ENCODE measurements around the gene DHRS7B. TPM values are rescaled to one million over a fixed set of nuclear protein-coding genes. Genes with fewer than 3 reads are reported as not detected.
A peak's percentile ranks its signal among the peaks of the same experiment; 100 is the strongest.
"Not testable (repeated sequence)": the region's sequence is repeated elsewhere in the genome, so short reads cannot be mapped to it uniquely, and the experiment has no call there.

DHRS7B gene, protein sequence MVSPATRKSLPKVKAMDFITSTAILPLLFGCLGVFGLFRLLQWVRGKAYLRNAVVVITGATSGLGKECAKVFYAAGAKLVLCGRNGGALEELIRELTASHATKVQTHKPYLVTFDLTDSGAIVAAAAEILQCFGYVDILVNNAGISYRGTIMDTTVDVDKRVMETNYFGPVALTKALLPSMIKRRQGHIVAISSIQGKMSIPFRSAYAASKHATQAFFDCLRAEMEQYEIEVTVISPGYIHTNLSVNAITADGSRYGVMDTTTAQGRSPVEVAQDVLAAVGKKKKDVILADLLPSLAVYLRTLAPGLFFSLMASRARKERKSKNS
- total RNA-seq = 10 to 100 TPM in 7 of 8 experiments, 1 to 10 TPM in 1; 8.3 to 49.4 (median 18.3) TPM

- H3K4me3 ChIP-seq = peak within 1 kb of the TSS; percentile 52 to 95 (median 71)
- H3K27ac ChIP-seq = peak within 1 kb of the TSS; percentile 52 to 69
- peaks cover 0 to 3% of the 10 kb centered on the region in 2 donors for H3K4me1 ChIP-seq (replicated peaks in 1 of 2)
- in situ Hi-C loops (cut with MboI; ENCODE audit: low pct_unique_long_range_greater_than_20kb in 2 of 9, low sequenced_read_pairs in 9 of 9, unreplicated experiment in 9 of 9) = loop anchor here in 2 of 9 experiments (25.0 kb wide), 2 partner anchors 110 to 385 kb away; no protein-coding TSS in a partner anchor
- ATAC-seq (replicated peaks in 6 of 8) = peak; percentile 72 to 98 (median 97)
- WGBS, 10 experiments = 0 to 5% (median 0%) methylated on average over 1 to 33 of the region's 66 CpGs; no CpG with 5 or more reads in 1 of the 10 experiments
Measured at GRCh38 chr17:21126645-21127508, at the start of gene DHRS7B. Gene DHRS7B (plus strand): TSS chr17:21126964. CDS start chr17:21126972, 8 bp downstream.

GRCh38 chr17:21077281-21077680, 49.5 kb upstream of the DHRS7B start:
- ATAC-seq (replicated peaks in 6 of 8) = no peak
- H3K4me3 ChIP-seq = no peak overlapping the region
- in situ Hi-C loops (cut with MboI; ENCODE audit: low pct_unique_long_range_greater_than_20kb in 2 of 9, low sequenced_read_pairs in 9 of 9, unreplicated experiment in 9 of 9) = no loop called here
- H3K27ac ChIP-seq = no peak overlapping the region
- H3K4me1 ChIP-seq (replicated peaks in 1 of 2) = peaks cover 22 to 23% of the 10 kb centered on the region in 2 donors
- WGBS, 10 experiments = 0 to 92% (median 76%) methylated on average over 1 to 2 of the region's 2 CpGs; no CpG with 5 or more reads in 2 of the 10 experiments

GRCh38 chr17:21078016-21078780, 48.6 kb upstream of the DHRS7B start:
- peaks cover 19 to 23% of the 10 kb centered on the region in 2 donors for H3K4me1 ChIP-seq (replicated peaks in 1 of 2)
- no peak overlapping the region for H3K4me3 ChIP-seq
- WGBS, 10 experiments = 40 to 93% (median 70%) methylated on average over 2 to 7 of the region's 11 CpGs

DNA sequence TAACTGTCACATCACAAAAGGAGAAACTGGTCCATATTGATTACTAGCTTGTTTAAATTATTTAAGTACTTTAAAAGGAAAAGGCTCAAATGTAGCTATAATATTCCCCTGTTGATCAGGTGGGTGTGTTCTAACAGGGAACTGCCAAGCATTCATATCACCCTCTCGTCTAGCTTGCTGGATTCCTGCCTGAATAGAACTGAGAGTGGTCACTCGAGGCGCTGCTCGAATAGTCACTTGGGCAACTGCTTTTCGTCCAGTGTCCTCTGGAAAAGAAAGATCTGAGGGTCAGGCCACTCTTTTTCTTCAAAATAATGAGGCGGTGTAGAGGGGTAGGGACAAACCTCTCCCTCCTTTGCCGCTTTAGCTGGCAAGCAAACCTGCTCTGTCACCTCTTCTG, 47.6 kb upstream of the DHRS7B start:
- ATAC-seq (replicated peaks in 6 of 8) = no peak
- Histone ChIP-seq H3K4me3 (no peak overlapping the region), H3K4me1 (replicated peaks in 1 of 2) (peaks cover 19 to 23% of the 10 kb centered on the region in 2 donors), H3K27ac (no peak overlapping the region)
- WGBS, 10 experiments = 54 to 76% (median 72%) methylated on average over 1 to 7 of the region's 7 CpGs; no CpG with 5 or more reads in 5 of the 10 experiments
- in situ Hi-C loops (cut with MboI; ENCODE audit: low pct_unique_long_range_greater_than_20kb in 2 of 9, low sequenced_read_pairs in 9 of 9, unreplicated experiment in 9 of 9) = no loop called here

More at GRCh38 chr17:21078016-21078780, 48.6 kb upstream of the DHRS7B start:
- in situ Hi-C loops (cut with MboI; ENCODE audit: low pct_unique_long_range_greater_than_20kb in 2 of 9, low sequenced_read_pairs in 9 of 9, unreplicated experiment in 9 of 9) = no loop called here
- no peak overlapping the region for H3K27ac ChIP-seq
- no peak for ATAC-seq (replicated peaks in 6 of 8)

DNA sequence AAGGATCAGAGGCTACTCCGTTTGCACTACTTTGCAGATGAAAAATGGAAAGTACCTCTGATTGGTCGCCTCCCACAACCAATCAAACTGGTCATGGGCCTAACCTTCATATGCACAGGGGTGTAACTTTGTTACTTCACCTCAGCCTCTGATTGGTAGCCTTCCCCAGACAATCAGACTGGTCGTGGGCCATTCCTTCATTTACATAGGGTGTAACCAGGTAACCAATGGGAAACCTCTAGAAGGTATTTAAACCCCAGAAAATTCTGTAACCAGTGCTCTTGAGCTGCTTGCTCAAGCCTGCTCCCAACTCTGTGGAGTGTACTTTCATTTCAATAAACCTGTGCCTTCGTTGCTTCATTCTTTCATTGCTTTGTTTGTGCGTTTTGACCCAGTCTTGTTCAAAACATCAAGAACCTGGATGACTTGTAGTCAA, 44.7 kb upstream of the DHRS7B start:
- ATAC-seq (replicated peaks in 6 of 8) = peak in 3 of 8 experiments; percentile 31 to 67 (median 46)
- Histone ChIP-seq H3K4me3 (no peak overlapping the region), H3K4me1 (replicated peaks in 1 of 2) (peaks cover 13 to 16% of the 10 kb centered on the region in 2 donors), H3K27ac (no peak overlapping the region)
- WGBS, 10 experiments = 69 to 100% (median 74%) methylated on average over 1 to 4 of the region's 5 CpGs
- in situ Hi-C loops (cut with MboI; ENCODE audit: low pct_unique_long_range_greater_than_20kb in 2 of 9, low sequenced_read_pairs in 9 of 9, unreplicated experiment in 9 of 9) = no loop called here

- H3K4me1 ChIP-seq (replicated peaks in 1 of 2); in situ Hi-C loops (cut with MboI; ENCODE audit: low pct_unique_long_range_greater_than_20kb in 2 of 9, low sequenced_read_pairs in 9 of 9, unreplicated experiment in 9 of 9); H3K4me3 ChIP-seq; ATAC-seq (replicated peaks in 6 of 8); H3K27ac ChIP-seq: not testable (repeated sequence)
- WGBS, 10 experiments = no CpG with 5 or more reads among the region's 1 CpG
Measured at GRCh38 chr17:21085280-21085679, 41.5 kb upstream of the DHRS7B start.

DNA sequence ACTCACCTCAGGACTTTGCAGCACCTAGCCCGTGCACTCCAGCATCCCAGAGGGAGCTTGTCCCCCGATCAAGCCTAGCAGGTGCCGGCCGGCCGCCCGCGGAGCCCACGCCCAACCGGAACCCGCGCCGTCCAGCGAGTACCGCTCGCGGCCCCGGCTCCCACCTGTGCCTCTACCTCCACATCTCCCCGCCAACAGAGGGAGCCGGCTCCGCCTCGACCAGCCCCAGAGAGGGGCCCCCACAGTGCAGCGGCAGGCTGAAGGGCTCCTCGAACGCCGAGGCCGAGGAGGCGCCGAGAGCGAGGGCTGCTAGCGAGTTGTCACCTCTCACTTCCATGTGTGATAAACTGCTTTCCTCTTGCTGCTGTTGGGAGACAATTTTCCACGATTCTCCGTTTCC, 41.1 kb upstream of the DHRS7B start:
- peaks cover 0 to 2% of the 10 kb centered on the region in 2 donors for H3K4me1 ChIP-seq (replicated peaks in 1 of 2)
- in situ Hi-C loops (cut with MboI; ENCODE audit: low pct_unique_long_range_greater_than_20kb in 2 of 9, low sequenced_read_pairs in 9 of 9, unreplicated experiment in 9 of 9) = no loop called here
- WGBS, 10 experiments = 80 to 100% (median 100%) methylated on average over 1 to 7 of the region's 32 CpGs; no CpG with 5 or more reads in 6 of the 10 experiments
- H3K4me3 ChIP-seq = no peak overlapping the region
- ATAC-seq (replicated peaks in 6 of 8) = no peak
- no peak overlapping the region for H3K27ac ChIP-seq

- in situ Hi-C loops (cut with MboI; ENCODE audit: low pct_unique_long_range_greater_than_20kb in 2 of 9, low sequenced_read_pairs in 9 of 9, unreplicated experiment in 9 of 9) = no loop called here
- peaks cover 2% of the 10 kb centered on the region in 2 donors for H3K4me1 ChIP-seq (replicated peaks in 1 of 2)
- WGBS, 10 experiments = 13 to 100% (median 88%) methylated on average over 1 of the region's 1 CpG; no CpG with 5 or more reads in 6 of the 10 experiments
- H3K4me3 ChIP-seq = no peak overlapping the region
- peak in 2 of 8 experiments; percentile 43 to 68 for ATAC-seq (replicated peaks in 6 of 8)
- H3K27ac ChIP-seq = no peak overlapping the region
Measured at GRCh38 chr17:21089145-21089544, 37.6 kb upstream of the DHRS7B start.

DNA sequence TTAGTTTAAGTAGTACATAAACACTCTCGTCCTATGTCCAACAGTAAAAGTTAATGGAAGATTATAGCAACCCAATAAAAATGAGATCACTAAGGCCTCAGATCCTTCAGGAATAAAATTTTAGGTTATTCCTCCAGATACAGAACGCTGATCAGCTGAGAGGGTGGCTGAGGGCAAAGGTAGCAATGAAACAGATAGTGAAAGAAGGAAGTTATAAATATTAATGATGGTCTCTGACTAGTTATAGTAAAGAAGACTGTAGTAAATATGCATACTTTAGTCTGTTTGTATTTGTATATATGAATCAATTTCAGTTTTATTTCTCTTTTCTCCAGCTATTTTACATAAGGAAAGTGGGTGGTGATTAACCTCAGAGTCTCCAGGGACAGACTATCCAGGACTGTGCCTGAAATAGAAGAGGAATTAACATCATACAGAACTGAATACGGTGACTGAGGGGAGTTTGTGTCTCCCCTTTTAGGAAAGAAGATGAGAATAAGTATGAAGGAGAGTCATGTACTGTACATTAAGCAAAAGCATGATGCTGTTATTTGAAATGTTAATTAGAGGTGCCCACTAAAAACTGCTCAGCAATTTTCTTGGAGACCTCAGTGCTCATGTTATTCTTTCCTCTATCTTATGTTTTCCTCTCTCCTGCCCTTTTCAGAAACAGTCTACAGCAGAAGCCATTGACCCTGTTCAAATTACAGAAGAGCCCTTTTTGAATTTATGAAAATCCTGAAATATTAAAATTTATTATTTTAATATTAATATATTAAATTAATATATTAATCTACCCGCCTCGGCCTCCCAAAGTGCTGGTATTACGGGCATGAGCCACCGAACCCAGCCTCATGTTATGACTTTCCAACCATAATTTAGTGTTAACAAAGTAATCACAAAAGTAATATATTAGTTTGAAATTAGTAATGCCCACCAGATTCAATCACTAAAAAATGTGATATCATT, 36.5 kb upstream of the DHRS7B start:
- WGBS, 10 experiments = 56 to 100% (median 73%) methylated on average over 1 to 7 of the region's 7 CpGs
- Histone ChIP-seq H3K4me1 (replicated peaks in 1 of 2) (peaks cover 2% of the 10 kb centered on the region in 2 donors), H3K4me3 (no peak overlapping the region), H3K27ac (no peak overlapping the region)
- ATAC-seq (replicated peaks in 6 of 8) = peak in 2 of 8 experiments; percentile 26 to 39
- in situ Hi-C loops (cut with MboI; ENCODE audit: low pct_unique_long_range_greater_than_20kb in 2 of 9, low sequenced_read_pairs in 9 of 9, unreplicated experiment in 9 of 9) = no loop called here

DNA sequence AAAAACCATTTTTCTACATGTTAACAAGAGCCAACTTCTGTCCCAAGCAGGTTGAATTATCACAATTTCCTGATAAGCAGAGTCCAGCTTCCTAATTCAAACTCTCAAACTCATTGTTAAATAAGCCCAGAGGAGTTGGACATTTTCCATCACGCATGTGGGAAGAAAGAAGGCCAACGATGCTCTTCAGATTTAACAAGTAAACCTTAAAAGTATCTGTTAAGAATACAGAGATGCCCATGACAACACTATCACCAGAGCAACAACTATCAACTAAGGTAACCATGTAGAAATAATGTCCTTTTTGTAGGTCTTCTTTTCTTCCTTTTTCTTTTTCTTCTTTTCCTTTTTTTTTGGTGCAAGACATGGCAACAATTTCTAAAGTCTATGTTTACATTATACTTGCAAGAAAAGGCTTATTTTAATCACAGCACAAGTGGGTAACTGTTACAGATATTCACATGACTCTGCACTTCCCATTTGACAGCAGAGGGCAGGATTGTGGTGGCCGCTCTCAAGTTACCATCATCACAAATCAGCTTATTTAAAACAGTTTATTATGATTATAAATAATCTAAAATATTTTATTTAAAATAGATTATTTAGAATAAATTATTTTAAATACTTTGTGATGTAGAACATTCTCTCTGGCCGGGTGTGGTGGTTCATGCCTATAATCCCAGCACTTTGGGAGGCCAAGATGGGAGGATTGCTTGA, 35.7 kb upstream of the DHRS7B start:
- ATAC-seq (replicated peaks in 6 of 8) = peak in 6 of 8 experiments; percentile 47 to 94 (median 68)
- in situ Hi-C loops (cut with MboI; ENCODE audit: low pct_unique_long_range_greater_than_20kb in 2 of 9, low sequenced_read_pairs in 9 of 9, unreplicated experiment in 9 of 9) = no loop called here
- Histone ChIP-seq H3K27ac (no peak overlapping the region), H3K4me3 (no peak overlapping the region), H3K4me1 (replicated peaks in 1 of 2) (peaks cover 2% of the 10 kb centered on the region in 2 donors)
- 28 to 90% (median 52%) methylated on average over 2 to 4 of the region's 4 CpGs for WGBS, 10 experiments

DNA sequence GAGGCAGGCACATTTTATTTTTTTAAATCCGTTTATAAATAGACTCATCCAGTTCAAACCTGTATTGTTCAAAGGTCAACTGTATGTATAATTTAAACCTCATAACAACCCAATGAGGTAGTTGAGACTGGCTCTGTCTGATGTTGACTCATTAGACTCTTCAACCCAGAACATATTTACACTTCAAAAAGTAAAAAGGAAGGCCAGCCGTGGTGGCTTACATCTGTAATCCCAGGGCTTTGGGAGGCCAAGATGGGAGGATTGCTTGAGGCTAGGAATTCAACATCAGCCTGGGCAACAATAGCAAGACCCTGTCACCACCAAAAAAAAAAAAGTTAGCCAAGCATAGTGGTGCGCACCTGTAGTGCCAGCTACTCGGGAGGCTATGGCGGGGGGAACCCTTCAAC, 32.5 kb upstream of the DHRS7B start:
- no peak overlapping the region for H3K4me3 ChIP-seq
- H3K27ac ChIP-seq = no peak overlapping the region
- peaks cover 2 to 6% of the 10 kb centered on the region in 2 donors for H3K4me1 ChIP-seq (replicated peaks in 1 of 2)
- in situ Hi-C loops (cut with MboI; ENCODE audit: low pct_unique_long_range_greater_than_20kb in 2 of 9, low sequenced_read_pairs in 9 of 9, unreplicated experiment in 9 of 9) = no loop called here
- 7 to 100% (median 82%) methylated on average over 1 to 3 of the region's 5 CpGs; no CpG with 5 or more reads in 3 of the 10 experiments for WGBS, 10 experiments
- peak in 1 of 8 experiments; percentile 6 for ATAC-seq (replicated peaks in 6 of 8)

All from motor neuron (in vitro differentiated cells).